IMR-90 (cell line): Measurements from ENCODE around the gene PTGES2. TPM values are rescaled to one million over a fixed set of nuclear protein-coding genes. Genes with fewer than 3 reads are reported as not detected.

Source experiments
- ATAC-seq: fragments of 200-7000 bp; cut with Tn5 transposase; 2 replicates; pipeline ENCODE4 v1.9.1; 2020; ENCODE audit warnings: low read depth, mild to moderate bottlenecking, moderate library complexity
- BruUV-seq: library from RNA; stranded (reverse); fragments of 400-500 nt; replicated peaks from 2 replicates; lab custom pipeline; 2021; lab: Mats Ljungman, UMichigan
- CTCF ChIA-PET: fragments of 300-600 bp; formaldehyde crosslinking; extraction: SDS; loops from one replicate; lab custom pipeline; 2021; ENCODE audit warnings: antibody characterized with exemption; lab: Yijun Ruan, JAX
- POLR2A ChIA-PET: fragments of 300-600 bp; sonication (Branson Sonifier 250); formaldehyde crosslinking; loops from one replicate; lab custom pipeline; 2022; ENCODE audit warnings: antibody characterized with exemption; ENCODE audit not compliant: unreplicated experiment; lab: Charles Lee
- DNase-seq: peaks from one replicate; pipeline ENCODE4 v3.0.0; 2013
- H2AFZ ChIP-seq: replicated peaks from 2 replicates; pipeline ENCODE3; 2013; ENCODE audit warnings: low read length, mild to moderate bottlenecking; ENCODE audit not compliant: poor library complexity
- H2AK5ac ChIP-seq: 2 replicates; pipeline ENCODE4 v1.6.1; 2013; ENCODE audit warnings: low read depth, low read length, inconsistent platforms
- H2AK9ac ChIP-seq: replicated peaks from 2 replicates; pipeline ENCODE3; 2013; ENCODE audit warnings: mild to moderate bottlenecking, low read depth, low read length, moderate library complexity; ENCODE audit not compliant: poor library complexity
- H2BK120ac ChIP-seq: 2 replicates; pipeline ENCODE4 v1.6.1; 2013; ENCODE audit warnings: low read depth, low read length, inconsistent platforms
- H2BK15ac ChIP-seq: 3 replicates; pipeline ENCODE4 v1.6.1; 2013; ENCODE audit warnings: low read depth, low read length, inconsistent platforms
- H2BK20ac ChIP-seq: 2 replicates; pipeline ENCODE4 v1.6.1; 2013; ENCODE audit warnings: low read depth, mild to moderate bottlenecking, inconsistent platforms, low read length, moderate library complexity
- H2BK5ac ChIP-seq: 2 replicates; pipeline ENCODE4 v1.6.1; 2013; ENCODE audit warnings: mild to moderate bottlenecking, low read depth, low read length, inconsistent platforms; ENCODE audit not compliant: poor library complexity, severe bottlenecking
- H3K14ac ChIP-seq: replicated peaks from 2 replicates; pipeline ENCODE4 v1.6.1; 2013; ENCODE audit warnings: low read depth, low read length, inconsistent platforms
- H3K18ac ChIP-seq: 2 replicates; pipeline ENCODE4 v1.6.1; 2013; ENCODE audit warnings: low read depth, low read length, control low read depth
- H3K23ac ChIP-seq: 2 replicates; pipeline ENCODE4 v1.6.1; 2013; ENCODE audit warnings: low read depth, low read length, inconsistent platforms
- H3K27ac ChIP-seq: 2 replicates; pipeline ENCODE4 v1.5.1; 2013; ENCODE audit warnings: mild to moderate bottlenecking, control low read depth, low read length; ENCODE audit not compliant: insufficient read depth
- H3K27me3 ChIP-seq: 2 replicates; pipeline ENCODE4 v1.6.1; 2013; ENCODE audit warnings: low read length; ENCODE audit not compliant: control insufficient read depth, insufficient read depth
- H3K36me3 ChIP-seq: 2 replicates; pipeline ENCODE4 v1.6.1; 2013; ENCODE audit warnings: low read length, mixed read lengths; ENCODE audit not compliant: control insufficient read depth, insufficient read depth
- H3K4ac ChIP-seq: 2 replicates; pipeline ENCODE4 v1.6.1; 2013; ENCODE audit warnings: low read depth, low read length, inconsistent platforms
- H3K4me1 ChIP-seq: 2 replicates; pipeline ENCODE4 v1.6.1; 2013; ENCODE audit warnings: low read length, mixed read lengths; ENCODE audit not compliant: control insufficient read depth, insufficient read depth
- H3K4me2 ChIP-seq: 2 replicates; pipeline ENCODE4 v1.6.1; 2013; ENCODE audit warnings: low read depth, mild to moderate bottlenecking, control low read depth, low read length, moderate library complexity
- H3K4me3 ChIP-seq: 2 replicates; pipeline ENCODE4 v1.5.1; 2013; ENCODE audit warnings: low read depth, mild to moderate bottlenecking, control low read depth, low read length, moderate library complexity; ENCODE audit not compliant: insufficient read depth
- H3K56ac ChIP-seq: 2 replicates; pipeline ENCODE4 v1.6.1; 2013; ENCODE audit warnings: low read length, inconsistent platforms; ENCODE audit not compliant: insufficient read depth; ENCODE audit errors: extremely low read depth
- H3K79me1 ChIP-seq, 2 experiments: 2 replicates each; pipeline ENCODE4 v1.6.1; 2013; ENCODE audit warnings: low read length in 2 of 2, inconsistent platforms in 1 of 2, low read depth in 1 of 2
- H3K9ac ChIP-seq: 2 replicates; pipeline ENCODE4 v1.6.1; 2013; ENCODE audit warnings: low read depth, low read length, control low read depth
- H3K9me1 ChIP-seq: 2 replicates; pipeline ENCODE4 v1.6.1; 2013; ENCODE audit warnings: low read length, inconsistent platforms; ENCODE audit not compliant: insufficient read depth
- H3K9me3 ChIP-seq: 2 replicates; pipeline ENCODE4 v1.6.1; 2013; ENCODE audit warnings: low read length; ENCODE audit not compliant: control insufficient read depth, insufficient read depth
- H4K20me1 ChIP-seq: 2 replicates; pipeline ENCODE4 v1.6.1; 2013; ENCODE audit warnings: low read length, inconsistent platforms; ENCODE audit not compliant: insufficient read depth
- H4K5ac ChIP-seq: 2 replicates; pipeline ENCODE4 v1.6.1; 2013; ENCODE audit warnings: mild to moderate bottlenecking, low read depth, low read length, control low read depth
- H4K8ac ChIP-seq, 2 experiments: 2 replicates each; pipeline ENCODE4 v1.6.1; 2013; ENCODE audit warnings: low read depth in 2 of 2, low read length in 2 of 2, control low read depth in 1 of 2, inconsistent platforms in 1 of 2
- H4K91ac ChIP-seq: 2 replicates; pipeline ENCODE4 v1.6.1; 2013; ENCODE audit warnings: low read depth, low read length, inconsistent platforms; ENCODE audit not compliant: insufficient read depth
- BHLHE40 ChIP-seq: fragments of 150-350 bp; IDR thresholded peaks from 2 replicates; pipeline ENCODE4 v1.6.1; 2016; ENCODE audit warnings: mild to moderate bottlenecking, low read depth, low read length
- CEBPB ChIP-seq: IDR thresholded peaks from 2 replicates; pipeline ENCODE4 v1.6.1; 2012; ENCODE audit warnings: low read depth, low read length, improper control_type of control experiment
- CHD1 ChIP-seq: IDR thresholded peaks from 2 replicates; pipeline ENCODE4 v1.6.1; 2012; ENCODE audit warnings: low read depth, low read length, improper control_type of control experiment
- CTCF ChIP-seq: conservative IDR thresholded peaks from 2 replicates; pipeline ENCODE4 v1.5.1; 2012; ENCODE audit warnings: mild to moderate bottlenecking, low read depth, low read length, improper control_type of control experiment
- ELK1 ChIP-seq: fragments of 150-350 bp; IDR thresholded peaks from 2 replicates; pipeline ENCODE4 v1.6.1; 2016; ENCODE audit warnings: low read depth, mild to moderate bottlenecking, low read length, moderate library complexity, borderline replicate concordance
- FOS ChIP-seq: fragments of 150-350 bp; IDR thresholded peaks from 2 replicates; pipeline ENCODE4 v1.6.1; 2016; ENCODE audit warnings: low read depth, low read length
- POLR2A ChIP-seq: IDR thresholded peaks from 2 replicates; pipeline ENCODE4 v1.6.1; 2012; ENCODE audit warnings: mild to moderate bottlenecking, low read depth, low read length
- RAD21 ChIP-seq: IDR thresholded peaks from 2 replicates; pipeline ENCODE4 v1.6.1; 2012; ENCODE audit warnings: low read length, improper control_type of control experiment
- RCOR1 ChIP-seq: IDR thresholded peaks from 2 replicates; pipeline ENCODE4 v1.6.1; 2012; ENCODE audit warnings: mild to moderate bottlenecking, low read length, improper control_type of control experiment; ENCODE audit not compliant: insufficient replicate concordance
- SMC3 ChIP-seq: fragments of 150-350 bp; IDR thresholded peaks from 2 replicates; pipeline ENCODE4 v1.6.1; 2016; ENCODE audit warnings: low read depth, mild to moderate bottlenecking, antibody characterized with exemption, low read length, moderate library complexity
- USF2 ChIP-seq: fragments of 150-350 bp; IDR thresholded peaks from 2 replicates; pipeline ENCODE4 v1.6.1; 2017; ENCODE audit warnings: mild to moderate bottlenecking, antibody characterized with exemption, low read length, low read depth
- WGBS, 2 experiments: methylation state at CpG; one replicate each; pipeline versions ENCODE4 v1.1.5 to v1.1.7; 2013; ENCODE audit warnings: missing lambda C conversion rate in 2 of 2; ENCODE audit not compliant: insufficient read length in 1 of 2; ENCODE audit errors: extremely low coverage in 2 of 2; 5-methylcytosine and 5-hydroxymethylcytosine counted together
- dilution Hi-C: fragments of 300-500 bp; cut with HindIII; formaldehyde crosslinking; loops from one replicate; pipeline ENCODE4 v1.14.3; 2018; ENCODE audit warnings: low sequenced_read_pairs; ENCODE audit not compliant: unreplicated experiment
- in situ Hi-C: fragments of 300-500 bp; cut with MboI; formaldehyde crosslinking; loops from 3 replicates; pipeline ENCODE4 v1.14.3; 2019; ENCODE audit warnings: low sequenced_read_pairs, inconsistent platforms, mixed read lengths
- intact Hi-C: fragments of 100-400 bp; cut with micrococcal nuclease; formaldehyde crosslinking; loops from 2 replicates; pipeline ENCODE4 v1.10.0; 2022
- polyA plus RNA-seq, 3 experiments: library from polyadenylated mRNA; depleted of rRNA; stranded (reverse); fragments of >200 nt; gene quantifications; 2 replicates each; pipeline ENCODE4 v1.2.3, GENCODE V29; 2012; ENCODE audit warnings: low replicate concordance in 1 of 3
- total RNA-seq: library from RNA; depleted of rRNA; stranded (reverse); fragments of >200 nt; gene quantifications from 2 replicates; pipeline ENCODE4 v1.2.3, GENCODE V29; 2012

PTGES2 gene
- total and polyA plus RNA-seq, 2 of the 4 experiments (the other 2 are of a cell fraction): 100 to 107 TPM

- Histone ChIP-seq H4K91ac (no peak overlapping the region), H3K4me3 (no peak overlapping the region), H2AFZ (no peak overlapping the region), H3K4ac (no peak overlapping the region), H4K5ac (no peak overlapping the region), H2BK20ac (no peak overlapping the region), H3K27ac (no peak overlapping the region), H2AK5ac (no peak overlapping the region), H3K27me3 (peaks cover 13% of the 10 kb centered on the region; the same call in 1 of the 2 replicates), H3K4me1 (no peaks in the 10 kb centered on the region), H3K4me2 (no peak overlapping the region), H3K56ac (no peak overlapping the region), H4K8ac (no peak overlapping the region), H3K9me1 (no peaks in the 10 kb centered on the region), H2BK15ac (no peak overlapping the region), H3K9ac (no peak overlapping the region), H2AK9ac (no peak overlapping the region), H2BK120ac (no peak overlapping the region), H3K9me3 (no peaks in the 10 kb centered on the region), H4K20me1 (no peaks in the 10 kb centered on the region; the same call in 1 of the 2 replicates), H3K23ac (no peak overlapping the region), H3K14ac (no peak overlapping the region), H3K18ac (no peak overlapping the region), H2BK5ac (no peak overlapping the region), H3K36me3 (no peaks in the 10 kb centered on the region), H3K79me1 (no peaks in the 10 kb centered on the region)
- TF ChIP-seq USF2 (no peak), POLR2A (no peak), CEBPB (no peak), BHLHE40 (no peak), CTCF (no peak), SMC3 (no peak), CHD1 (no peak), RAD21 (no peak), RCOR1 (no peak), ELK1 (no peak), FOS (no peak)
- 64% methylated on average over 3 of the region's 11 CpGs; no CpG with 5 or more reads in 1 of the 2 experiments for WGBS, 2 experiments
- in situ Hi-C loops (no loop called here), dilution Hi-C loops (no loop called here), intact Hi-C loops (no loop called here)
- CTCF ChIA-PET: no interaction called here
- DNase-seq (no peak), ATAC-seq (no peak)
- no TSS peak for BruUV-seq
- POLR2A ChIA-PET: no interaction called here
Measured at GRCh38 chr9:128149951-128150593, 22.5 kb upstream of the PTGES2 start.
